GM19468 (cell line): ENCODE results near the gene SH2B3.

Source experiments
- ATAC-seq: cut with Tn5 transposase; IDR thresholded peaks from one replicate; pipeline ENCODE4 v1.9.1; 2021; ENCODE audit warnings: mild to moderate bottlenecking, moderate library complexity, moderate number of reproducible peaks; ENCODE audit not compliant: unreplicated experiment; ENCODE audit errors: extremely low read depth

SH2B3 gene

GRCh38 chr12:111407377-111408115, 1.8 kb downstream of the SH2B3 start:
- no peak for ATAC-seq

- no peak for ATAC-seq
Observed at GRCh38 chr12:111408116-111408440, 2.4 kb downstream of the SH2B3 start.

- ATAC-seq: no peak
Observed at GRCh38 chr12:111408686-111409402, 3.1 kb downstream of the SH2B3 start.

GRCh38 chr12:111409403-111409779, 3.7 kb downstream of the SH2B3 start:
- no peak for ATAC-seq

- no peak for ATAC-seq
Observed at GRCh38 chr12:111409780-111410430, 4.2 kb downstream of the SH2B3 start.

GRCh38 chr12:111410431-111411184, 4.9 kb downstream of the SH2B3 start:
- ATAC-seq: no peak

GRCh38 chr12:111411185-111411764, 5.6 kb downstream of the SH2B3 start:
- no peak for ATAC-seq

GRCh38 chr12:111412007-111412829, 6.5 kb downstream of the SH2B3 start:
- ATAC-seq: no peak

GRCh38 chr12:111412830-111413441, 7.2 kb downstream of the SH2B3 start:
- ATAC-seq: no peak

GRCh38 chr12:111413442-111414086, 7.8 kb downstream of the SH2B3 start:
- ATAC-seq: no peak

- no peak for ATAC-seq
Observed at GRCh38 chr12:111414711-111415252, 9.1 kb downstream of the SH2B3 start.

GRCh38 chr12:111417290-111417689, 11.6 kb downstream of the SH2B3 start:
- no peak for ATAC-seq

- ATAC-seq: no peak
Observed at GRCh38 chr12:111417784-111418593, 12.3 kb downstream of the SH2B3 start.

- no peak for ATAC-seq
Observed at GRCh38 chr12:111418594-111418880, 12.8 kb downstream of the SH2B3 start.

GRCh38 chr12:111419784-111420183, 14.1 kb downstream of the SH2B3 start:
- no peak for ATAC-seq

GRCh38 chr12:111420494-111420893, 14.8 kb downstream of the SH2B3 start:
- no peak for ATAC-seq

- no peak for ATAC-seq
Observed at GRCh38 chr12:111424189-111424792, 18.6 kb downstream of the SH2B3 start.
